ENCODE results near the gene NKPD1. TPM values are rescaled to one million over a fixed set of nuclear protein-coding genes. Genes with fewer than 3 reads are reported as not detected.

Gene NKPD1
- total RNA-seq, 2 donors from 2014 or later = 0.49 to 0.81 TPM

DNA sequence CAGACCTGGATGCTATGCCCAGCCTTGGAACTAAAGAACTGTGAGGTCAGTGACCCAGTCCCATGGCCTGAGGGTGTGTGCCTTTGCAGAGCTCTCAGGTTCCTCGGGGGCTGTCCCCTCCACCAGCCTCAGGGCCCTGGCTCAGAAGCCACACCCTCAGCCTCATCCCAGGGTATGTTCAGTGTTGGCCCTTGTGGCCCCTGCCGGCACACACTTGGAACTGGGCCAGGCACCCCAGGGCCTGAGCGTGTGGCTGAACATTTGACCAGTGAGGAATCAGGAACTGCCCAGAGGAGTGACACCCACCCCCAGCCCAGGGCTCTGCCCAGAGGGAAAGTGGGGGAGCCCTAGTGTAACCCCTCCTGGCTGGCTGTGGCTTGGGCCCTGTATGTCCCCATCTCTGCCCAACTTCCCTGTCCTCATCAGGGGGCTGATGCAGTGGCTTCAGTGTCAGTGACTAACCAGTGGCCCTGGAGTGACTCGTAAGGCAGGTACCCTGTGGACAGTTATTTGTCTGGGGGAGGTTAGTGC is 10.0 kb downstream of the NKPD1 start:
- no peaks in the 10 kb centered on the region for H3K36me3 ChIP-seq
- no peak overlapping the region for H3K4me3 ChIP-seq
- peaks cover 7 to 25% of the 10 kb centered on the region in 2 donors for H3K4me1 ChIP-seq (ENCODE audit: control insufficient read depth in 1 of 2, low read depth in 2 of 2)
- H3K27ac ChIP-seq = no peak overlapping the region
- no peaks in the 10 kb centered on the region for H3K27me3 ChIP-seq (replicated peaks; ENCODE audit: insufficient read depth)
- DNase-seq (ENCODE audit: low spot score) (no peak), ATAC-seq (ENCODE audit: insufficient number of reproducible peaks, low FRiP score, low read depth) (no peak)
- TF ChIP-seq, protein P1, sequence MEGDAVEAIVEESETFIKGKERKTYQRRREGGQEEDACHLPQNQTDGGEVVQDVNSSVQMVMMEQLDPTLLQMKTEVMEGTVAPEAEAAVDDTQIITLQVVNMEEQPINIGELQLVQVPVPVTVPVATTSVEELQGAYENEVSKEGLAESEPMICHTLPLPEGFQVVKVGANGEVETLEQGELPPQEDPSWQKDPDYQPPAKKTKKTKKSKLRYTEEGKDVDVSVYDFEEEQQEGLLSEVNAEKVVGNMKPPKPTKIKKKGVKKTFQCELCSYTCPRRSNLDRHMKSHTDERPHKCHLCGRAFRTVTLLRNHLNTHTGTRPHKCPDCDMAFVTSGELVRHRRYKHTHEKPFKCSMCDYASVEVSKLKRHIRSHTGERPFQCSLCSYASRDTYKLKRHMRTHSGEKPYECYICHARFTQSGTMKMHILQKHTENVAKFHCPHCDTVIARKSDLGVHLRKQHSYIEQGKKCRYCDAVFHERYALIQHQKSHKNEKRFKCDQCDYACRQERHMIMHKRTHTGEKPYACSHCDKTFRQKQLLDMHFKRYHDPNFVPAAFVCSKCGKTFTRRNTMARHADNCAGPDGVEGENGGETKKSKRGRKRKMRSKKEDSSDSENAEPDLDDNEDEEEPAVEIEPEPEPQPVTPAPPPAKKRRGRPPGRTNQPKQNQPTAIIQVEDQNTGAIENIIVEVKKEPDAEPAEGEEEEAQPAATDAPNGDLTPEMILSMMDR (IDR thresholded peaks at IDR 0.05) = no peak
- no peaks in the 10 kb centered on the region for H3K9me3 ChIP-seq

DNA sequence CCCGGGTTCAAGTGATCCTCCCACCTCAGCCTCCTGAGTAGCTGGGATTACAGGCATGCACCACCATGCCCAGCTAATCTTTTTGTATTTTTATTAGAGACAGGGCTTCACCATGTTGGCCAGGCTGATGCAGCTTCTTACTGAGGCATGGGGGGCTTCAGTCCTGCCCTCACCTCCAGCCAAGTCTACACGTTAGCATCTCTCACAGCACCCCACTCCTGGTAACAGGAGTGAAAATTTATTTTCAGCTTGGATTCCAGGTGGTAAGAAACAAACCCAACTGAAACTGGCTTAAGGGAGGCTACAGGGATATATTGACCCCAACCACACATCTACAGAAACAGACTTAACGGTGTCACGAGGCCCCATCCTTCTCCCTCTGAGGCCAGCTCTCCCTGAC is 10.6 kb downstream of the NKPD1 start:
- peaks cover 7 to 25% of the 10 kb centered on the region in 2 donors for H3K4me1 ChIP-seq (ENCODE audit: control insufficient read depth in 1 of 2, low read depth in 2 of 2)
- H3K9me3 ChIP-seq = no peaks in the 10 kb centered on the region
- no peak overlapping the region for H3K4me3 ChIP-seq
- no peaks in the 10 kb centered on the region for H3K27me3 ChIP-seq (replicated peaks; ENCODE audit: insufficient read depth)
- H3K36me3 ChIP-seq = peaks cover under 1% of the 10 kb centered on the region
- ATAC-seq (ENCODE audit: insufficient number of reproducible peaks, low FRiP score, low read depth) (no peak), DNase-seq (ENCODE audit: low spot score) (no peak)
- no peak overlapping the region for H3K27ac ChIP-seq
- TF ChIP-seq, protein P1 (IDR thresholded peaks at IDR 0.05) = no peak

DNA sequence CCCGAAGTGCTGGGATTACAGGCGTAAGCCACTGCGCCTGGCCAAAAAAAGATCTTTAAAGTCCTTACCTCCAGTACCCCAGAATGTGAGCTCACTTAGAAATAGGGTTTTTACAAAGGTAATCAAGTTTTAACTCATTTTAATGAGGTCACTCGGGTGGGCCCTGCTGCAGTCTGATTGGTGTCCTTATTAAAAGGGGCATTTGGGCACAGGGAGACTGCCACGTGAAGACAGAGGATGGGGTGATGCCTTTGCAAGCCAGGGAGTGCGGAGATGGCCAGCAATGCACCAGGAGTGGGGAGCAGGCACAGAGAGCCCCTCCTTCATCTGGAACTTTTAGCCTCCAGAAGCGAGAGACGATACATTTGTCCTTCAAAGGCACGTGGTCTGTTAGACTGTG is 11.7 kb downstream of the NKPD1 start:
- no peak for ATAC-seq (ENCODE audit: insufficient number of reproducible peaks, low FRiP score, low read depth)

DNA sequence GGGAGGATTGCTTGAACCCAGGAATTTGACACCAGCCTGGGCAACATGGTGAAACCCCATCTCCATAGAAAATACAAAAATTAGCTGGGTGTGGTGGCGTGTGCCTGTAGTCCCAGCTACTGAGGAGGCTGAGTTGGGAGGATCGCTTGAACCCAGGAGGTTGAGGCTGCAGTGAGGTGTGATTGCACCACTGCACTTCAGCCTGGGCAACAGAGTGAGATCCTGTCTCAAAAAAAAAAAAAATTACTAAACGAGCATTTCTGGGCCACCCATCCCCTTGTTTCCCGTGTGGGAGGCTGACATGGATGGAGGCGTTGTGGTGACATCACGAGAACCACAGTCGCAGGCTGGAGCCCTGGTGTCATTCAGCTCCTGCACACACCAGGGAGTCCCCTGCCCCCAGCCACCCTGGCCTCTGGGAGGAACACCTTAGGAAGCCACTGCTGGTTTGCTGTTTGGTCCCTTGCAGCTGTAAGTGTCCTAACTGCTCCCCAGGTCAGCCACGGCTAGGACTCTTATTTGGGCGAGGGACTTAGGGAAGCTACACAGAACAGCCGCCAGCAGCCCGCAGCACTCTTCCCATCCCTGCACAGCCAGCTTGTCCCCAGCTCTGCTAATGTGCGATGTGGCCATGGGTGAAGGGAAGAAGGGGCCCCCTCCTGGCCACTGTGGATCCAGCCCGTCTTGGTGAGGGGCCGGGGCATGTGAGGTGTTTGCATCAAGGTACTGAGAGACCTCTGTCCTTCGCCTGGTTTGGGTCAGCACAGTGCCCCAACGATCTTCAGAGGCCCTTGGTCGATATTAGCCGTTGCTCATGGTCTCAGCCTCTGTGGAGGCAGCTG is 12.7 kb downstream of the NKPD1 start:
- H3K9me3 ChIP-seq = no peaks in the 10 kb centered on the region
- H3K27me3 ChIP-seq (replicated peaks; ENCODE audit: insufficient read depth) = no peaks in the 10 kb centered on the region
- ATAC-seq (ENCODE audit: insufficient number of reproducible peaks, low FRiP score, low read depth) (no peak), DNase-seq (ENCODE audit: low spot score) (no peak)
- peaks cover 10% of the 10 kb centered on the region for H3K36me3 ChIP-seq
- no peak overlapping the region for H3K27ac ChIP-seq
- H3K4me1 ChIP-seq (ENCODE audit: control insufficient read depth in 1 of 2, low read depth in 2 of 2) = peaks cover 0 to 16% of the 10 kb centered on the region in 2 donors
- H3K4me3 ChIP-seq = no peak overlapping the region
- TF ChIP-seq, protein P1 (IDR thresholded peaks at IDR 0.05) = no peak

More for the DNA sequence above, 11.7 kb downstream of the NKPD1 start:
- Histone ChIP-seq H3K27ac (no peak overlapping the region), H3K36me3 (peaks cover 5% of the 10 kb centered on the region), H3K9me3 (no peaks in the 10 kb centered on the region), H3K27me3 (replicated peaks; ENCODE audit: insufficient read depth) (no peaks in the 10 kb centered on the region), H3K4me1 (ENCODE audit: control insufficient read depth in 1 of 2, low read depth in 2 of 2) (peaks cover 7 to 25% of the 10 kb centered on the region in 2 donors), H3K4me3 (no peak overlapping the region)
- no peak for DNase-seq (ENCODE audit: low spot score)
- TF ChIP-seq, protein P1 (IDR thresholded peaks at IDR 0.05) = no peak

DNA sequence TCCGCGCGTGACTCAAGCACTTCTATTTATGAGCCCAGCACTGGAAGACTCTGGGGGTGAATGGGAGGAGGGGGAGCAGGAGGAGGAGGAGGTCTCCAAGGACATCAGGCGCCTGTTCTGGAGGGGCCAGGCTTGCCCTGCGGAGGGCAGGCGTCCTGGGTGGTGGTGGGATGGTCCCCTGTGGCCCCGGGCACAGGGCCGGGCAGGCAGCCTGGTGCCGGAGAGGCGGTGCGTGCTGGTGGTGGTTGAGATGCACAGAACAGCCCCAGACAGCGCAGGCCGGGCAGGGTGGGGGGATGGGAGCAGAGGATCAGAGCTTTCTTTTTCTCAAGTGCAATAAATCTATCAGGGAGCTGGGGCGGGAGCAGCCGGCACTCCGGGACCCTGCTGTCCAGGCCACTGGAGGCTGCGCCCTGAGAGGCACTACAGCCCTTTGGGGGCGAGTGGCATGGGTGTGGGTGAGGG is 14.0 kb downstream of the NKPD1 start:
- H3K4me1 ChIP-seq (ENCODE audit: control insufficient read depth in 1 of 2, low read depth in 2 of 2) = peaks cover 0 to 3% of the 10 kb centered on the region in 2 donors
- H3K27ac ChIP-seq = no peak overlapping the region
- no peaks in the 10 kb centered on the region for H3K27me3 ChIP-seq (replicated peaks; ENCODE audit: insufficient read depth)
- ATAC-seq (ENCODE audit: insufficient number of reproducible peaks, low FRiP score, low read depth) (no peak), DNase-seq (ENCODE audit: low spot score) (no peak)
- TF ChIP-seq, protein P1 (IDR thresholded peaks at IDR 0.05) = no peak
- H3K4me3 ChIP-seq = no peak overlapping the region
- peaks cover 16% of the 10 kb centered on the region for H3K36me3 ChIP-seq
- no peaks in the 10 kb centered on the region for H3K9me3 ChIP-seq

All from thoracic aorta (tissue), 2 donors.